Stimulated activated CD4-positive, alpha-beta T cell treated with anti-CD3 and anti-CD28 coated beads, TNF-alpha, amount 100 ng/mL, for 4 hours (primary cell): ENCODE measurements around the gene PCDH8.
"Not testable (repeated sequence)": the region's sequence is repeated elsewhere in the genome, so short reads cannot be mapped to it uniquely, and the experiment has no call there.

Source experiments
- DNase-seq, 3 experiments: peaks; one replicate each; pipeline ENCODE4 v3.0.0-alpha.2; 2020; ENCODE audit warnings: low read depth in 3 of 3

Gene PCDH8

GRCh38 chr13:52850396-52851136 lies 2.1 kb upstream of the PCDH8 start:
- no peak for DNase-seq

GRCh38 chr13:52850072-52850395 lies 1.6 kb upstream of the PCDH8 start:
- DNase-seq: no peak

- DNase-seq: no peak
Measured at GRCh38 chr13:52849291-52850071, 1.0 kb upstream of the PCDH8 start.

- no peak for DNase-seq
Measured at GRCh38 chr13:52847682-52848432, 583 bp downstream of the PCDH8 start.

GRCh38 chr13:52847322-52847681 lies 1.1 kb downstream of the PCDH8 start:
- no peak for DNase-seq

GRCh38 chr13:52846567-52847321 lies 1.7 kb downstream of the PCDH8 start:
- DNase-seq: no peak

- no peak for DNase-seq
Measured at GRCh38 chr13:52845766-52846566, 2.5 kb downstream of the PCDH8 start.

- DNase-seq: no peak
Measured at GRCh38 chr13:52845334-52845761, 3.1 kb downstream of the PCDH8 start.

GRCh38 chr13:52844836-52845235 lies 3.6 kb downstream of the PCDH8 start:
- no peak for DNase-seq

- no peak for DNase-seq
Measured at GRCh38 chr13:52842441-52842840, 6.0 kb downstream of the PCDH8 start.

- no peak for DNase-seq
Measured at GRCh38 chr13:52840066-52840465, 8.4 kb downstream of the PCDH8 start.

- no peak for DNase-seq
Measured at GRCh38 chr13:52838433-52839107, 9.9 kb downstream of the PCDH8 start.

- no peak for DNase-seq
Measured at GRCh38 chr13:52837850-52838249, 10.6 kb downstream of the PCDH8 start.

- no peak for DNase-seq
Measured at GRCh38 chr13:52835071-52835839, 13.2 kb downstream of the PCDH8 start.

GRCh38 chr13:52833296-52833875 lies 15.1 kb downstream of the PCDH8 start:
- no peak for DNase-seq

- no peak for DNase-seq
Measured at GRCh38 chr13:52832313-52832712, 16.1 kb downstream of the PCDH8 start.

GRCh38 chr13:52830946-52831345 lies 17.5 kb downstream of the PCDH8 start:
- DNase-seq: no peak

- no peak for DNase-seq
Measured at GRCh38 chr13:52827839-52828238, 20.6 kb downstream of the PCDH8 start.

GRCh38 chr13:52817886-52818285 lies 30.6 kb downstream of the PCDH8 start:
- DNase-seq: not testable (repeated sequence)
